Endothelial cell of umbilical vein (primary cell): Measurements from ENCODE around the gene CEP78. TPM values are rescaled to one million over a fixed set of nuclear protein-coding genes. Genes with fewer than 3 reads are reported as not detected.

Experiments used
- BruUV-seq: library from RNA; stranded (reverse); fragments of 400-500 nt; replicated peaks from 2 replicates; lab custom pipeline; 2021; lab: Mats Ljungman, UMichigan
- CTCF ChIA-PET: fragments of 300-600, 350-600 bp; sonication (Branson Sonifier 250); formaldehyde crosslinking; loops from one replicate; lab custom pipeline; 2021; ENCODE audit warnings: antibody characterized with exemption, inconsistent platforms; lab: Charles Lee
- POLR2A ChIA-PET: fragments of 300-600, 350-600 bp; sonication (Branson Sonifier 250); formaldehyde crosslinking; loops from one replicate; lab custom pipeline; 2021; ENCODE audit warnings: antibody characterized with exemption, inconsistent platforms; lab: Charles Lee
- DNase-seq: peaks from one replicate; pipeline ENCODE4 v3.0.0-alpha.2; 2011; ENCODE audit warnings: low read depth, low spot score
- FAIRE-seq: peaks from 2 replicates; lab custom pipeline; 2011; peaks lifted over from hg19 to GRCh38; lab: Jason Lieb, UNC
- H2AFZ ChIP-seq: 2 replicates; pipeline ENCODE4 v1.6.0; 2012; ENCODE audit warnings: low read depth, low read length, control low read depth, inconsistent platforms
- H3K27ac ChIP-seq: 2 replicates; pipeline ENCODE4 v1.5.1; 2011; ENCODE audit warnings: low read depth, mild to moderate bottlenecking, control low read depth, low read length, moderate library complexity; ENCODE audit not compliant: insufficient read depth
- H3K27me3 ChIP-seq, 2 experiments: 2 replicates each; pipeline versions ENCODE4 v1.6.0 to v1.6.1; 2011; ENCODE audit warnings: low read length in 2 of 2, mixed read lengths in 1 of 2; ENCODE audit not compliant: control insufficient read depth in 2 of 2, insufficient read depth in 2 of 2
- H3K36me3 ChIP-seq, 2 experiments: 2 replicates in 1 of 2; 3 replicates in 1 of 2; pipeline ENCODE4 v1.5.1; 2011; ENCODE audit warnings: low read length in 2 of 2, mild to moderate bottlenecking in 1 of 2, moderate library complexity in 1 of 2; ENCODE audit not compliant: control insufficient read depth in 2 of 2, insufficient read depth in 2 of 2; ENCODE audit errors: extremely low read depth in 1 of 2
- H3K4me1 ChIP-seq: 3 replicates; pipeline ENCODE4 v1.5.1; 2011; ENCODE audit warnings: mild to moderate bottlenecking, low read length; ENCODE audit not compliant: control insufficient read depth, insufficient read depth; ENCODE audit errors: extremely low read depth
- H3K4me2 ChIP-seq: 2 replicates; pipeline ENCODE4 v1.6.1; 2011; ENCODE audit warnings: low read length, control low read depth, mixed read lengths; ENCODE audit not compliant: insufficient read depth
- H3K4me3 ChIP-seq, 3 experiments: fragments of 200-600 bp in 1 of 3; sonication (generic), shearing (Covaris generic) in 1 of 3; replicated peaks in 1 of 3; 2 replicates each; pipeline ENCODE4 v1.5.1; 2011 to 2016; ENCODE audit warnings: control low read depth in 3 of 3, low read length in 3 of 3, mild to moderate bottlenecking in 2 of 3, inconsistent platforms in 1 of 3, low read depth in 1 of 3, moderate library complexity in 1 of 3; ENCODE audit not compliant: insufficient read depth in 1 of 3
- H3K79me2 ChIP-seq: 2 replicates; pipeline ENCODE4 v1.6.0; 2012; ENCODE audit warnings: low read length, inconsistent platforms; ENCODE audit not compliant: control insufficient read depth, insufficient read depth
- H3K9ac ChIP-seq: replicated peaks from 2 replicates; pipeline ENCODE3; 2011; ENCODE audit warnings: low read length, control low read depth; ENCODE audit not compliant: insufficient read depth; ENCODE audit errors: extremely low read depth
- H3K9me1 ChIP-seq: replicated peaks from 3 replicates; pipeline ENCODE4 v1.6.0; 2011; ENCODE audit warnings: mild to moderate bottlenecking, low read length; ENCODE audit not compliant: control insufficient read depth, insufficient read depth; ENCODE audit errors: extremely low read depth
- H3K9me3 ChIP-seq: replicated peaks from 2 replicates; pipeline ENCODE4 v1.5.1; 2012; ENCODE audit warnings: low read length, inconsistent platforms; ENCODE audit not compliant: control insufficient read depth, insufficient read depth
- H4K20me1 ChIP-seq: replicated peaks from 2 replicates; pipeline ENCODE3; 2011; ENCODE audit warnings: mild to moderate bottlenecking, low read length; ENCODE audit not compliant: control insufficient read depth, insufficient read depth; ENCODE audit errors: extremely low read depth
- CTCF ChIP-seq, 2 donors: IDR thresholded peaks; 1 replicate in 1 of 2; 2 replicates in 1 of 2; pipeline ENCODE4 v1.5.1; 2011; ENCODE audit warnings: low read length in 2 of 2, mild to moderate bottlenecking in 2 of 2, moderate library complexity in 2 of 2, control low read depth in 1 of 2, inconsistent platforms in 1 of 2, low read depth in 1 of 2; ENCODE audit not compliant: insufficient read depth in 1 of 2; ENCODE audit errors: extremely low read depth in 1 of 2
- EZH2 ChIP-seq: IDR thresholded peaks from 2 replicates; pipeline ENCODE4 v1.6.1; 2012; ENCODE audit warnings: borderline replicate concordance, low read depth, mild to moderate bottlenecking, moderate library complexity, low read length, inconsistent platforms; ENCODE audit not compliant: severe bottlenecking
- FOS ChIP-seq: IDR thresholded peaks from 2 replicates; pipeline ENCODE4 v1.6.1; 2011; ENCODE audit warnings: mild to moderate bottlenecking, low read length, moderate library complexity, borderline replicate concordance; ENCODE audit not compliant: insufficient read depth
- GATA2 ChIP-seq: IDR thresholded peaks from 2 replicates; pipeline ENCODE4 v1.7.0; 2011; ENCODE audit warnings: low read depth, mild to moderate bottlenecking, moderate library complexity, mixed read lengths, low read length; ENCODE audit not compliant: insufficient read length, insufficient read depth
- JUN ChIP-seq: IDR thresholded peaks from 2 replicates; pipeline ENCODE4 v1.6.1; 2011; ENCODE audit warnings: borderline replicate concordance, low read depth; ENCODE audit not compliant: insufficient read length, insufficient read depth
- MAX ChIP-seq: IDR thresholded peaks from 2 replicates; pipeline ENCODE4 v1.6.1; 2011; ENCODE audit not compliant: insufficient read depth, insufficient read length
- MYC ChIP-seq: IDR thresholded peaks from one replicate; pipeline ENCODE4 v1.6.1; 2011; ENCODE audit warnings: mild to moderate bottlenecking, low read depth, low read length
- POLR2A ChIP-seq: IDR thresholded peaks from 2 replicates; pipeline ENCODE4 v1.6.1; 2012; ENCODE audit warnings: low read depth, mild to moderate bottlenecking, control low read depth, low read length
- POLR2AphosphoS5 ChIP-seq: IDR thresholded peaks from 2 replicates; pipeline ENCODE4 v1.6.1; 2012; ENCODE audit warnings: low read depth, mild to moderate bottlenecking, control low read depth, low read length, moderate library complexity; ENCODE audit not compliant: insufficient read depth
- dilution Hi-C: fragments of 300-500 bp; cut with MboI; formaldehyde crosslinking; loops from one replicate; pipeline ENCODE4 v1.15.0; 2019; ENCODE audit warnings: low sequenced_read_pairs; ENCODE audit not compliant: extremely low pct_ligation_motif_present
- intact Hi-C: fragments of 100-400 bp; cut with micrococcal nuclease; formaldehyde crosslinking; loops from one replicate; pipeline ENCODE4 v1.10.0; 2022
- polyA plus RNA-seq, 4 experiments: library from polyadenylated mRNA; depleted of rRNA in 3 of 4; stranded (reverse) in 3 of 4; unstranded in 1 of 4; fragments of >200 nt; gene quantifications; 2 replicates each; pipeline versions ENCODE4 v1.2.1 to v1.2.3, GENCODE V29; 2011 to 2012; ENCODE audit warnings: missing spikeins in 1 of 4
- total RNA-seq: library from RNA; stranded (reverse); gene quantifications from 2 replicates; pipeline ENCODE4 v1.2.3, GENCODE V29; 2021

CEP78 gene
- total and polyA plus RNA-seq, 2 donors (not counting 3 experiments of a cell fraction or from before 2014, with no cell fraction given): 6.5 to 35.9 TPM

GRCh38 chr9:78320875-78321496 lies 85.1 kb downstream of the CEP78 start:
- BruUV-seq: no TSS peak
- H4K20me1 ChIP-seq: no peaks in the 10 kb centered on the region
- no peak overlapping the region for H3K9ac ChIP-seq
- DNase-seq (no peak), FAIRE-seq (no peak)
- H3K4me1 ChIP-seq: no peaks in the 10 kb centered on the region
- no peak overlapping the region for H3K4me3 ChIP-seq
- H2AFZ ChIP-seq: no peak overlapping the region
- intact Hi-C loops (no loop called here), dilution Hi-C loops (no loop called here)
- H3K4me2 ChIP-seq: no peak overlapping the region
- H3K9me3 ChIP-seq: no peaks in the 10 kb centered on the region
- no peak overlapping the region for H3K27ac ChIP-seq
- H3K27me3 ChIP-seq: no peaks in the 10 kb centered on the region
- no peaks in the 10 kb centered on the region for H3K9me1 ChIP-seq
- H3K36me3 ChIP-seq: no peaks in the 10 kb centered on the region
- CTCF ChIA-PET: no interaction called here
- H3K79me2 ChIP-seq: no peaks in the 10 kb centered on the region
- POLR2A ChIA-PET: no interaction called here
- TF ChIP-seq MAX (no peak), CTCF (IDR thresholded peaks at IDR 0.05; ENCODE audit: extremely low read depth in 1 of 2, insufficient read depth in 1 of 2, low read depth in 1 of 2, low read length in 2 of 2) (no peak), MYC (no peak), JUN (no peak), POLR2A (no peak), GATA2 (no peak), POLR2AphosphoS5 (no peak), FOS (no peak), EZH2 (no peak)
